Measurements from ENCODE around the gene GREB1L.

DNA sequence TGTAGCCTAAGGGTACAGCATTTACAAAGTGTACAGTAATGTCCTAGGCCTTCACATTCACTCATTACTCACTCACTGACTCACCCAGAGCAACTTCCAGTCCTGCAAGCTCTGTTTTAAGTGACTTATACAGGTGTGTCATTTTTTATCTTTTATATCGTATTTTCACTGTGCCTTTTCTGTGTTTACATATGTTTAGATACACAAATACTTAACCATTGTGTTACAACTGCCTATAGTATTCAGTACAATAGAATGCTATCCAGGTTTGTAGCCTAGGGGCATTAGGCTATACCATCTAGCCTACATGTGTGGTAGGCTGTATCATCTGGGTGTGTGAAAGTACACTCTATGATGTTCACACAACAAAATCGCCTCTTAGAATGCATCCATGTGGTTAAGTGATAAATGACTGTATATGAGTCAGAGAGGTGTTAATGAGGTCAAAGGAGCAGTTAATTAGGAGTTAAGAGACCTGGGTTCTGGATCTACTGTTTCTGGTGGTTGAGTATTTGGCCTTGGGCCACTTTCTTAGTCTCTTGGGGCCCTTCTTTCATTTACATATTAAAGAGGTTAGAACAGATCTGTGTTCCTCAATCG is 149.1 kb downstream of the GREB1L start:
- TF ChIP-seq, protein P1, sequence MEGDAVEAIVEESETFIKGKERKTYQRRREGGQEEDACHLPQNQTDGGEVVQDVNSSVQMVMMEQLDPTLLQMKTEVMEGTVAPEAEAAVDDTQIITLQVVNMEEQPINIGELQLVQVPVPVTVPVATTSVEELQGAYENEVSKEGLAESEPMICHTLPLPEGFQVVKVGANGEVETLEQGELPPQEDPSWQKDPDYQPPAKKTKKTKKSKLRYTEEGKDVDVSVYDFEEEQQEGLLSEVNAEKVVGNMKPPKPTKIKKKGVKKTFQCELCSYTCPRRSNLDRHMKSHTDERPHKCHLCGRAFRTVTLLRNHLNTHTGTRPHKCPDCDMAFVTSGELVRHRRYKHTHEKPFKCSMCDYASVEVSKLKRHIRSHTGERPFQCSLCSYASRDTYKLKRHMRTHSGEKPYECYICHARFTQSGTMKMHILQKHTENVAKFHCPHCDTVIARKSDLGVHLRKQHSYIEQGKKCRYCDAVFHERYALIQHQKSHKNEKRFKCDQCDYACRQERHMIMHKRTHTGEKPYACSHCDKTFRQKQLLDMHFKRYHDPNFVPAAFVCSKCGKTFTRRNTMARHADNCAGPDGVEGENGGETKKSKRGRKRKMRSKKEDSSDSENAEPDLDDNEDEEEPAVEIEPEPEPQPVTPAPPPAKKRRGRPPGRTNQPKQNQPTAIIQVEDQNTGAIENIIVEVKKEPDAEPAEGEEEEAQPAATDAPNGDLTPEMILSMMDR (IDR thresholded peaks at IDR 0.05; ENCODE audit: low read depth, low read length) = no peak
- no peak for TF ChIP-seq EZH2phosphoT487 (IDR thresholded peaks at IDR 0.05; ENCODE audit: low read depth)

Measured in OCI-LY3 (cell line).